HUES48 (cell line): ENCODE results near the gene FSHR.

Experiments used
- H3K27ac ChIP-seq: one replicate; pipeline ENCODE4 v1.7.0; 2013; ENCODE audit warnings: low read depth, low read length, inconsistent platforms
- H3K27me3 ChIP-seq: 2 replicates; pipeline ENCODE4 v1.6.1; 2013; ENCODE audit warnings: mild to moderate bottlenecking, low read length; ENCODE audit not compliant: control insufficient read depth, insufficient read depth
- H3K36me3 ChIP-seq: 2 replicates; pipeline ENCODE4 v1.6.1; 2013; ENCODE audit warnings: low read length; ENCODE audit not compliant: control insufficient read depth, insufficient read depth
- H3K4me1 ChIP-seq: 2 replicates; pipeline ENCODE4 v1.6.1; 2013; ENCODE audit warnings: mild to moderate bottlenecking, low read length; ENCODE audit not compliant: control insufficient read depth, insufficient read depth
- H3K4me3 ChIP-seq: 2 replicates; pipeline ENCODE4 v1.5.1; 2013; ENCODE audit warnings: mild to moderate bottlenecking, low read depth, low read length
- H3K9ac ChIP-seq: 2 replicates; pipeline ENCODE4 v1.6.1; 2013; ENCODE audit warnings: mild to moderate bottlenecking, low read depth, low read length, moderate library complexity
- H3K9me3 ChIP-seq: 2 replicates; pipeline ENCODE4 v1.6.1; 2013; ENCODE audit warnings: low read length; ENCODE audit not compliant: control insufficient read depth, insufficient read depth

FSHR gene

GRCh38 chr2:49053156-49053555 is 101.2 kb downstream of the FSHR start:
- Histone ChIP-seq H3K9ac (no peak overlapping the region), H3K36me3 (no peaks in the 10 kb centered on the region), H3K4me1 (no peaks in the 10 kb centered on the region), H3K27ac (no peak overlapping the region), H3K27me3 (no peaks in the 10 kb centered on the region), H3K4me3 (no peak overlapping the region), H3K9me3 (no peaks in the 10 kb centered on the region; the same call in 1 of the 2 replicates)

- no peak overlapping the region for H3K9ac ChIP-seq
- no peaks in the 10 kb centered on the region for H3K27me3 ChIP-seq
- H3K9me3 ChIP-seq, result no peaks in the 10 kb centered on the region
- no peaks in the 10 kb centered on the region for H3K36me3 ChIP-seq
- no peak overlapping the region for H3K27ac ChIP-seq
- H3K4me1 ChIP-seq, result peaks cover under 1% of the 10 kb centered on the region
- H3K4me3 ChIP-seq, result no peak overlapping the region
These were observed 104.0 kb downstream of the FSHR start for GRCh38 chr2:49050265-49050664.

GRCh38 chr2:49049161-49049560 is 105.2 kb downstream of the FSHR start:
- H3K36me3 ChIP-seq, result no peaks in the 10 kb centered on the region
- no peak overlapping the region for H3K27ac ChIP-seq
- no peak overlapping the region for H3K4me3 ChIP-seq
- H3K9ac ChIP-seq, result no peak overlapping the region
- H3K4me1 ChIP-seq, result peaks cover 11% of the 10 kb centered on the region
- H3K27me3 ChIP-seq, result no peaks in the 10 kb centered on the region
- H3K9me3 ChIP-seq, result no peaks in the 10 kb centered on the region

GRCh38 chr2:49045083-49045482 is 109.2 kb downstream of the FSHR start:
- Histone ChIP-seq H3K4me1 (peaks cover 15% of the 10 kb centered on the region), H3K9ac (no peak overlapping the region), H3K9me3 (no peaks in the 10 kb centered on the region), H3K27ac (no peak overlapping the region), H3K4me3 (no peak overlapping the region), H3K36me3 (no peaks in the 10 kb centered on the region), H3K27me3 (no peaks in the 10 kb centered on the region)

- no peak overlapping the region for H3K27ac ChIP-seq
- no peak overlapping the region for H3K9ac ChIP-seq
- peaks cover 15% of the 10 kb centered on the region for H3K4me1 ChIP-seq
- no peaks in the 10 kb centered on the region for H3K27me3 ChIP-seq
- H3K4me3 ChIP-seq, result no peak overlapping the region
- no peaks in the 10 kb centered on the region for H3K36me3 ChIP-seq
- no peaks in the 10 kb centered on the region for H3K9me3 ChIP-seq
These were observed 109.8 kb downstream of the FSHR start for GRCh38 chr2:49044350-49045079.

- no peak overlapping the region for H3K27ac ChIP-seq
- no peak overlapping the region for H3K4me3 ChIP-seq
- no peak overlapping the region for H3K9ac ChIP-seq
- peaks cover 15% of the 10 kb centered on the region for H3K4me1 ChIP-seq
- H3K27me3 ChIP-seq, result no peaks in the 10 kb centered on the region
- no peaks in the 10 kb centered on the region for H3K36me3 ChIP-seq
- H3K9me3 ChIP-seq, result no peaks in the 10 kb centered on the region
These were observed 110.8 kb downstream of the FSHR start for GRCh38 chr2:49043405-49043982.

- H3K4me1 ChIP-seq, result peaks cover 15% of the 10 kb centered on the region
- H3K27ac ChIP-seq, result no peak overlapping the region
- H3K4me3 ChIP-seq, result no peak overlapping the region
- H3K9me3 ChIP-seq, result no peaks in the 10 kb centered on the region
- H3K36me3 ChIP-seq, result no peaks in the 10 kb centered on the region
- no peaks in the 10 kb centered on the region for H3K27me3 ChIP-seq
- no peak overlapping the region for H3K9ac ChIP-seq
These were observed 111.8 kb downstream of the FSHR start for GRCh38 chr2:49042488-49042887.

GRCh38 chr2:49041061-49041460 is 113.3 kb downstream of the FSHR start:
- no peaks in the 10 kb centered on the region for H3K9me3 ChIP-seq
- H3K36me3 ChIP-seq, result no peaks in the 10 kb centered on the region
- no peak overlapping the region for H3K9ac ChIP-seq
- no peak overlapping the region for H3K4me3 ChIP-seq
- peaks cover 15% of the 10 kb centered on the region for H3K4me1 ChIP-seq
- no peak overlapping the region for H3K27ac ChIP-seq
- no peaks in the 10 kb centered on the region for H3K27me3 ChIP-seq

GRCh38 chr2:49037197-49037596 is 117.1 kb downstream of the FSHR start:
- no peak overlapping the region for H3K27ac ChIP-seq
- H3K36me3 ChIP-seq, result no peaks in the 10 kb centered on the region
- no peaks in the 10 kb centered on the region for H3K9me3 ChIP-seq
- H3K27me3 ChIP-seq, result no peaks in the 10 kb centered on the region
- peaks cover 3% of the 10 kb centered on the region; the same call in 1 of the 2 replicates for H3K4me1 ChIP-seq
- no peak overlapping the region for H3K4me3 ChIP-seq
- no peak overlapping the region for H3K9ac ChIP-seq

GRCh38 chr2:49035481-49035880 is 118.8 kb downstream of the FSHR start:
- H3K27me3 ChIP-seq, result no peaks in the 10 kb centered on the region
- H3K4me1 ChIP-seq, result no peaks in the 10 kb centered on the region
- H3K9me3 ChIP-seq, result no peaks in the 10 kb centered on the region
- no peak overlapping the region for H3K4me3 ChIP-seq
- H3K9ac ChIP-seq, result no peak overlapping the region
- H3K36me3 ChIP-seq, result no peaks in the 10 kb centered on the region
- H3K27ac ChIP-seq, result no peak overlapping the region

- Histone ChIP-seq H3K27me3 (no peaks in the 10 kb centered on the region), H3K27ac (no peak overlapping the region), H3K9me3 (no peaks in the 10 kb centered on the region), H3K4me1 (no peaks in the 10 kb centered on the region; the same call in 1 of the 2 replicates), H3K9ac (no peak overlapping the region), H3K4me3 (no peak overlapping the region), H3K36me3 (no peaks in the 10 kb centered on the region)
These were observed 120.7 kb downstream of the FSHR start for GRCh38 chr2:49033394-49034185.
